Measurements from ENCODE around the gene BBX.

GRCh38 chr3:107689355-107689754 lies 166.6 kb downstream of the BBX start:
- no peak for TF ChIP-seq CTCF (IDR thresholded peaks at IDR 0.05)
- TF ChIP-seq ERG (CRISPR knock-in tag; IDR thresholded peaks at IDR 0.05): no peak

All from WTC11 (cell line).